Metanephros (tissue), 2 donors: ENCODE measurements around the gene CWF19L1. TPM values are rescaled to one million over a fixed set of nuclear protein-coding genes. Genes with fewer than 3 reads are reported as not detected.

Experiments used
- small RNA-seq: library from RNA; depleted of rRNA; stranded (forward); fragments of <200 nt; gene quantifications from one replicate; pipeline ENCODE3, GENCODE V24; 2014; ENCODE audit warnings: low replicate concordance
- total RNA-seq: library from RNA; depleted of rRNA; stranded (reverse); fragments of >200 nt; gene quantifications from one replicate; pipeline ENCODE4 v1.2.3, GENCODE V29; 2014

The CWF19L1 gene
- 24.8 TPM for total RNA-seq

GRCh38 chr10:100267239-100268104 lies at the start of gene CWF19L1:
Gene CWF19L1, minus strand, starts transcription at chr10:100267638. Its CDS starts 45 bp downstream, at chr10:100267593.

GRCh38 chr10:100286051-100287033 lies 18.9 kb upstream of the CWF19L1 start, which contains the start of gene BLOC1S2:
Gene BLOC1S2, minus strand, starts transcription at chr10:100286680. Its CDS starts 21 bp downstream, at chr10:100286659.

GRCh38 chr10:100185364-100186252 lies 81.8 kb downstream of the CWF19L1 start, which contains the start of gene ERLIN1:
Gene ERLIN1, minus strand, starts transcription at chr10:100186029. Its CDS starts 403 bp downstream, at chr10:100185626.

Small RNAs within 50 kb of the gene (small RNA-seq; reads per million reads assigned to genes)
- not detected for gene RNU6-422P
- gene SNORA12 = 50.1 reads per million, percentile 97 among the genes with 10 or more reads in this experiment

Other genes starting within 250 kb of the CWF19L1 start
- 2.2 TPM for gene CPN1, start 185.8 kb downstream of the CWF19L1 start, total RNA-seq
- 28.0 TPM for gene ERLIN1, start 81.6 kb downstream of the CWF19L1 start, total RNA-seq
- gene CHUK, start 38.0 kb downstream of the CWF19L1 start, total RNA-seq = 18.6 TPM
- gene BLOC1S2, start 19.0 kb upstream of the CWF19L1 start, total RNA-seq = 16.9 TPM
- not detected for gene PKD2L1, start 62.6 kb upstream of the CWF19L1 start, total RNA-seq
- 15.6 TPM for gene SCD, start 79.6 kb upstream of the CWF19L1 start, total RNA-seq
- gene WNT8B, start 195.4 kb upstream of the CWF19L1 start, total RNA-seq = 0.29 TPM